ENCODE results near the gene NCOA6.

DNA sequence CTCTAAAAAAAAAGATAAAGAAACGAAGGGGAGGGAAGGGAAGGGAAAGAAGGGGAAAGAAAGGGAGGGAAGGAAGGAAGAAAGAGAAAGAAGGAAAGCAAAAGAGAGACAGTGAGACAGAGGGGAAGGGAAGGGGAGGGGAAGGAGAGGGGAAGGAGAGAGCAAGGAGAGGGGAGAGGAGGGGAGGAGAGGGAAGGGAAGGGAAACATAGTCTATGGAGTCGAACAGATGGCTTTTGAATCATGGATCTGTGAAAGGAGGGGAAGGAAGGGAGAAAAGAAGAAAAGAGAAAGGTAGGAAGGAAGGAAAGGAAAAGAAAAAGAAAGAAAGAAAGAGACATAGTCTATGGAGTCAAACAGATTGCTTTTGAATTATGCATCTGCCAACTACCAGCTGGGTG is 16.7 kb upstream of the NCOA6 start:
- TF ChIP-seq POLR2A (IDR thresholded peaks at IDR 0.05; ENCODE audit: low read depth, low read length) (no peak), POLR2AphosphoS5 (IDR thresholded peaks at IDR 0.05; ENCODE audit: low read depth, low read length) (no peak)

Data from GM12892 (cell line).